HG03575 (cell line): ENCODE results near the gene NOL4L.

Experiments
- ATAC-seq: cut with Tn5 transposase; IDR thresholded peaks from one replicate; pipeline ENCODE4 v1.9.1; 2021; ENCODE audit not compliant: unreplicated experiment, insufficient number of reproducible peaks, low FRiP score; ENCODE audit errors: extremely low read depth

Gene NOL4L

DNA sequence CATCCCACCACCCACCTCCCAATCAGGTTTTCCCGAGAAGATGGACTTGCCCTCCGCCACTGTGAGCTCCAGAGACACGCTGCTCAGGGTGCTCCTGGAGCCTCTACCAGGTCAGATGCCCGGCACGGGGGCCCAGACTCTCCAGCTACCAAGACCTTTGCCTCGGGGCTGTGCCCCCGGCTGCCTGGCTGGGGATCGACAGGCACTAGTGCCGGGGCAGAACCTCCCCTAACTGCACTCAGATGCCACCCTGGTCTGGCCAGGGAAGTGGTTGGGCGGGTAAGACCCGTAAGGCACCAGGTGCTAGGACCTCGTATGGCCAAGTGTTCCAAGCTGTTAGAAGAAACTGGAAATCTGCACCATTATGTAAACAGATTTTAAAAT, 126.3 kb downstream of the NOL4L start:
- no peak for ATAC-seq

DNA sequence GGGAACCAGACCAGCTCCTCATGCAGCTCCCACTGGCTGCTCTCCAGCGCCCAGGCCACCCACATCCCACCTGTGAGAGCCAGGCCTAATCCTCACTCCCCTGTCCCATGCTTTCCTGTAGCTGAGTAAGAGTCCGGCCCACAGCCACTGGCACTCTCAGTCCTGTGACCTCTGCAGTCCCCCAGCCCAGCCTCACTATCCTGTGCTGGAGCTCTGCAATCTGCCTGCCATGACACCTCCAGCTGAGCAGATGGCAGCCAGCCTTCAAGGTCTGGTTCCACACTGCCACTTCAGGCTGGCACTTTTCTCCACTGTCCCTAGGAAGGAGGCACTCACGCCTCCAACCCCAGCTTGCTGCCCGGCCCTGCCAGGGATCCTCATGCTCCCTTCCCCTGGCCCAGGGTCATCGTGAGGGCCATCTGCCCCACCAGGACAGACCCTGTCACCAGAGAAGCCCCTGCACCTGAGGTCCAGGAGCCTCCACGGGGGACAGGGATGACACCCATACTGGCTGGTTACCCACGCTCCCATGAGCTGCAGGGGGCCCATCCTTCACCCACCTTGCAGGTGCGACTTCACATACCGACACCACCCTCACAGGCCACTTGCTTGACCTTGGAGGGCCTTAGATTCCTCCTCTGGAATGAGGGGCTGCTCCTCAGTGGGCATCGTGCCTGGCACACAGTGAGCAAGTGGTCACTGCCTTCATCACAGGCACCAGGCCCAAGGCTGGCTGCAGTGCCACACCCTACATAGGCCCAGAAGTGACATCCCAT, 126.9 kb downstream of the NOL4L start:
- no peak for ATAC-seq

DNA sequence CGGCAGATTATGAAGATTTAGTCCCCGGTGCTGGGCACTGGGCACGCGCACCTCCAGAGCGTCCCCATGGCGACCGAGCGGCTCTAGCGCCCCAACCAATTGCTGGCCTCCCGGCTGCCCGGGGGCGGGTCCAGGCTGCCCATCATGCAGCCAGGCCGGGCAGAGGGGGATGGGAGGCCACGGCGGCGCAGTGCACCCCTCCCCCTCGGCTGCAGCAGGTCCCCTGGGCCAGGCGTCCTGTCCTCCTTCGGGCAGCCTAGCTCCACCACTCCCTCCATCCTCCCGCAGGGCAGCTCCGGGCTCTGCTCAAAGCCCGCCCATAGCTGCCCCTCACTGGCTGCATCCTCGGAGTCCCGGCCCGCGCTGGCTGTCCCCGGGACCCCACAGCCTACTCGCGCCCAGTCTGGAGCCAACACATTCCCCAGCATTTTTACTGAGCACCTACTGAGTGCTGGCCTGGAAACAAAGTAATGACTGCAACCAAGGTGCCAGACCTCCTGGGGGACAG, 127.6 kb downstream of the NOL4L start:
- ATAC-seq = no peak

DNA sequence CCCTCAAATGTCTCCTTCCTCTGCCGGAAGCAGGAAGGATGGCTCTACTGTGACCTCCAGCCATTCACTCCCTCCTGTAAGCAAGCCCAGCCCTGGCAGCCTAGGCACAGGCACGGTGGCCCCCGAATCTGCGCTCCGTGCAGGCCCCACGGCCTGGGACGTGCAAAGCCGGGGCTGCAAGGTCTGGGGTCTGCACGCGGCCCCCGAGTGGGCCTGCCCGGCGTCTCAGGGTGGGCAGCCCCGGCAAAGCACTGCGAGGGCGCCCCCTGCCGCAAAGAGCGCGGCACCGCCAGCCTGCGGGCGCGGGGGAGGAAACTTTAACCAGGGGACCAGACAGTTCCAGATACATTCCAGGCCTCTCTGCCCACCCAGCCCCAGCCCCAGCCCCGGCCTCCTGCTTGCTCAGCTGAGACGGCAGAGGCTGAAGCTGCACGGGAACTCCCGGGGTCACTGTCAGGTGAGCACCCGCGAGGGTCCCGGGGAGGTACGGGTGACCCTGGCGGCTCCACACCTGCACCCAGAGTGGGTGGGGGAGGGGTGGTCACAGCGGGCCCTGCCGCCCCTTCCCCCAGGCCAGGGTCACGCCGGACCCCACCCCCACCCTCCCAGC, 128.2 kb downstream of the NOL4L start:
- no peak for ATAC-seq

DNA sequence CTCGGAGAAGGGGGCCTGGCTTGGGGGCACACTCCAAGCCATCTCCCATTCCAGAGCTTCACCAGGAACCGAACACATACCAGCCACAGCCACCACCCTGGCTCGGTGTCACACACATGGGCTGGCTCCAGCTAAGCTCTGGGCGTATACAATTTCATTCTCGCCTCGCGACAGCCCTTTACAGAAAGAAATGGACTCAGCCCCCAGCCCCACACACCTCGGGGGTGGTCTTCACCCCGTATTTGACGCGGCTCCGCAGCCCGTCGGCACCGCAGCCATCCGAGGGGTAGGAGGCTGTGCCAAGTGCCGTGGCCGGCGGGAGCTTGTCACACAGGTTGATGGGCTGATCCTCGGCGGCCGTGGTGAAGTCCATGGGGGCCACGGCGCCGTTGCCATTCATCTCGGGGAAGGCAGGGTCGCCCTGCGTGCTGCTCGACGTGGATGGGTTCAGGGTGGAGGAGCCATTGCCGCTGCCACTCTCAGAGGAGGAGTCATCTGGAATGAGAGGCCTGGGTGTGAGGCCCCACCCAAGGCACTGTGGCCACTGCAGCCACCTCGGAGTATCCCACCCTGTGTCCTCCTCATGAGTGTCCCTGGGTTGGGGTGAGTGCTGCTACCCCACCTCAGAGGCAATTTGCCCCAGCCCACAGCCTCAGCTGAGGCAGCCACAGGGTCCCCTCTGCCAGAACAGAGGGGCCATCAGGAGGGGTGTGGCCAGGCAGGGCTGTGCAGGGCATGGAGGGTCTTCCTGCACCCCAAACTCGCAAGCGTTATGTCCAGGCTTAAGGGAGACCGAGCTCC, 129.0 kb downstream of the NOL4L start:
- ATAC-seq = no peak

DNA sequence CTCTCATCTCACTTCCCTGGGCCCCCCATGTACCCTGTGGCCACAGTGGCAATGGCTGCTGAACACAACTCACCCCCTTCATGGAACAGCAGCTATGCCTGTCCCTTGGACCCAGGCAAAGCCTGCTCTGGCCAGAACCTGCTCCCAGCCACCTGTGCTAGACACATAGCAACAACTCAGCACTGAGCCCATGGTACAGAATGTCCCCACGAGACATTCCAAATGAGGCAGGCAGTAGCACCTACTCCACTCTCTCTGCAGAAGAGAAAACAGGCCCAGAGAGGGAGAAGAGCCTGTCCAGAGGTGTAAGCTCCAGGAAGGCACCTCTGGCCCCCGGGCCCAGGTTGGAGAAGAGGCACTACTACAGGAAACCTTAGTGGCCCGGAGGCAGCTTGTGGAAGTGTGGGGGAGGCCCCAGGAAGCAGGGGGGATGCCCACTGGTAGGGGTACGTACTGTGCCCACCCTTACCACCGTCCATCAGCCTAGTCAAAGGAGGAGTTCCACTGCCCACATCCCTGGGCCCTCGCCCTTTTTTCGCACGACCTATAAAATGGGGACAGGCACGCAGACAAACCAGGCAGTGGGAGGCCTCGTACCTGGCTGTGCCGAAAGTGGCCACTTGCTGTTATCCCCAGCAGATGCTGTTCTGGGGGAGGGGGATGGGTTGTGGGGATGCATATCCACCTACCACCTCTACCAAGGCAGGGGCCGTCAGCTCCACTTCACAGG, 129.8 kb downstream of the NOL4L start:
- no peak for ATAC-seq

DNA sequence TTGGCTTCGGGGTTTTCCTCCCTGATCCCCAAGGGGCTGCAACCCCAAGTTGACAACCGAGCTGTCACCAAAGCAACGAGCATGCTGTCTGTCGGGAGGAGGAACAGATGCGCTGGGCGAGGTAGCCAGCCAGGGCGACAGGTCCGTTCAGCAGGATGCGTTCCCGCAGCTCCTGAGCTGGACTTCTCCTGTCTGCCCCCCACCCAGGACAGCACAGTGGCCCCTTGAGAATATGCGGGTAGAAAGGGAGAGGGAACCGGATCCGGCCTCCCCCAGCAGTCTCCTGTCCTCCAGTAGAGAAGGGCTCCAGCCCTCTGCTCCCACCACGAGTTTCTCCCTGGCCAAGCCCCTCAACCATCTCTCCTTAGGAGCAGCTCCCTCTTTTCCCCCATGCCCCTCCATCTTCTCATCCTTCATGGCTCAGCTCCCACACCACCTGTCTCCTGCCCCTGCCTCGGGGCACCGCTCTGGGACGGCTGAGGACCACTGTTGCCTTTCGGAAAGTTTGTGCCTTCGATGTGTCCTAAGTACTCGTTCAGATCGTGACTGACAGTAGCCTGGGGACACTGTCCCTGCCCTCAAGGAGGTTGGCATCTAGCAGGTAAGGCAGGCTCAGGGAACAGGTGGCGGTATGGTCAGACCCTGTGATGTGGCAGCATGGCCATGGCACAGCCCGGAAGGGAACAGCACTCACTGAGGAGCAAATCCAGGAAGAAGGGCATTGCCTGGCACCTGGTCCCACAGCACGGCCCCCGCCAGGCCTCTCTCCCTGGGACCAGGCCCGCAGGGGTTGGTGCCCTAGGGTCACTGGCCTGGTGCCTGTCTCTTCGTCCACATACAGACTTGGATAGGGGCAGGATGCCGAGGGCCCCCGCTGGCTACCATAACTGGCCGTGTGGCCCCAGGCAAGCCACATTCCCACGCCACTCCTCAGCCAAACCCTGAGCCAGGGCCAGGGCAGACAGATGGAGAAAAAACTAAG, 130.7 kb downstream of the NOL4L start:
- no peak for ATAC-seq

DNA sequence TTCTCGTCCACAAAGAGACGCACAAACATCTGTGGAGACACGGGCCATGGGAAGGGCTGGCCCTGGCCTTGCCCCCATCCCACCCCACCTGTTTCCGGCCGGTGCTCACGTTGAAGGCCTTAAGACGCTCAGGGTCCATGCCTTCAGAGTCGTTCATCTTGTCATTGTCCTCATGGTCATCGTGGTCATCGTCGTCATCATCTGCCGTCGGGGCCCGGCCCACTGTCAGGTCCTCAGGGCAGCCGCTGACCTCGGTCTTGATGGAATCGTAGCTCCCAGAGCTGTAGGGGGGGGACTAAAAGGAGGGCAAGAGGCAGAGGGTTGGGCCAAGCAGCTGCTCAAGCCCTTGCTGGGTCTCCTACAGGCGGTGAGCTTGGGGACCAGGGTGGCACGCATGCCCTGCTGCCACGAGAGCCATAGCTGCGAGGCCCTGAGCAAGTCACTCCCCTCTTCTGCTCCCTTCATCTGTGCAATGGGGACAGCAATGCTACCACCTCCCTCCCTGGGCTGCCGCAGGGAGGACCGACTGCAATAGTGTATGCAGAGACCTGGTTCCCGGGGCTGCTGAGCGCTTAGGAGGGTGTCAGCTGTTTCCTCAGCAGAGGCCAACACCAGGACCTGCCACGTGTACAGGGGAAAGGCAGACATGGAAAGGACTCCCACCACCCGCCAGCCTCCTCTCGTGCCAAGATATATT, 131.5 kb downstream of the NOL4L start:
- no peak for ATAC-seq

DNA sequence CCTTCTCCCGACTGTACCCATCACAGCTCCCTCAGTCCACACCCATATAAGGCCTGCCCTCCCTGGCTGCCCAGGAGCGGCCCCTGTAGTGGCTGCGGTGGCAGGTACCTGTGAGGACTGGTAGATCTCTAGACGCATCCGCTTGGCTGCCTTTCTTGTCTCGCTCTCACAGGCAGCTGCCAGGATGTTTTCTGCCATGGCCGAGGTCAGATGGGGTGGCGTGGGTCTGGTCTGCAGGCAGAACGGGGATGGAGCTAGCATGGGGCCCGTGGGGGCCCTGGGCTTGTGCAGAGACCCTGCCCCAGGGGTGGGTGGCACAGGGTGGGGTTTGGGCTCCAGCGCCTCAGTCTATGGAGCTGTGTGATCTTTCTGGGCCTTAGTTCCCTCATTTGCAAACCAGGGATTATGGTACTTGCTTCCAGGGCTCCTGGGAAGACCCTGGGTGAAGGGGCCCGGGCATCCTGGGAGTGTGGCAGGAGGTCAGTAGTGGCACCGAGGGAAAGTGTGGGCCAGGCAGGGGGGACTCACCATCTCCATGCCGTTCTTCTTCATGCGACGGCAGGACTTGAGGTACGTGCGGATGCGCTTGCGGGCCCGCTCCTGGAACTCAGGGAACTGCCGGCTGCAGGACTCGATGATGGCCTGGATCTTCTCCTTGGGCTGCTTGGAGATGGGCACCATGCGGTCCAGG, 132.2 kb downstream of the NOL4L start:
- no peak for ATAC-seq

DNA sequence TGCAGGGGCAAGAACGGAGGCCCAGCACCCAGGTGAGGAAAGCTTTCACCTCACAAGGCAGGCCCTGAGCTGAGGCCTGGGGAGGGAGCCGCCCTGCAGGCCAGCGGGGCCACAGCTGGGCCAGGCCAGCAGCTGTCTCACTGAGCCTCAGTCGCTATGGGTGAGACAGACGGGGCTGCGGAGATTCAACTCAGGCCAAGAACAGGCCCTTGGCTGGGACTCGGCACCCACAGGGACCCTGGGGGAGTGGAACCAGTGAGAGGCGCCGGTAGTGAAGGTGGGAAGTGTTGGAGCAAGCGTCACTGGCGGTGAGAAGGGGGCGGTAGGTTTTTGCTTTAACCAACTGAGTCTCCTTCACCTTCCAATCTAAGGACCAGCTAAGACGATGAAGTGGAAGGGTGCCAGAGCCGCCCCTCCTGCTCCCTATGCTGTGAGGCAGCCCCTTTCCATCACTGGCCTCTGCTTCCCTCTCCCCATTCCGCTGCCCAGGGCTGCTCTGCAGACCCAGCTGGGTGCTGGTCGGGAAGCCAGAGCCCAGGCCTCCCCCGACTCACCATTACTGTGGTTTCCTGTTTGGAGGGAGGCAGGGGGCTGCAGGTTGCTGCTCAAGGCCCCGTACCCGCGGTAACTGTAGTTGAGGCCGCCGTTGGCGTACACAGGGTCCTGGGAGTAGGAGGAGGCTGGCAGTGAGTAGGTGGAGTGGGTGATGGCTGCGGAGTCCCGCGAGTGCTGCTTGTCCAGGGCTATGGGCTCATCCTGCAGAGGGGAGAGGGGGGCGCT, 133.3 kb downstream of the NOL4L start:
- ATAC-seq = no peak

DNA sequence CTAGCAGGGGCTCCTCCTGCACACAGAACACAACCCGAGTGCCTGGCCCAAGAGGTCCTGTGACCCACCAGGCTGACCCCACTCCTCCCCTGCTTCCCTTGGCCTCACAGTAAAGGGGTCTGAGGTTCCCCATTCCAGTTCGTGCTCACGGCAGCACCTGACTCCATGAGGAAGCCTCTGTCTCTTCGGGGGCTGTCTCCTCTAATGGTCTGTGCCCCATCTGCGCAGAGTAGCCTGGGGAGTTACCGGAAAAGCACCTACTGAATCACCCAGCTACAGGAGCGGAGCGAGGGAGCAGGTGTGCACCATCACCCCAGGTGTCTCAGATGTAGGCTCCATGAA, 133.8 kb downstream of the NOL4L start:
- ATAC-seq = no peak

DNA sequence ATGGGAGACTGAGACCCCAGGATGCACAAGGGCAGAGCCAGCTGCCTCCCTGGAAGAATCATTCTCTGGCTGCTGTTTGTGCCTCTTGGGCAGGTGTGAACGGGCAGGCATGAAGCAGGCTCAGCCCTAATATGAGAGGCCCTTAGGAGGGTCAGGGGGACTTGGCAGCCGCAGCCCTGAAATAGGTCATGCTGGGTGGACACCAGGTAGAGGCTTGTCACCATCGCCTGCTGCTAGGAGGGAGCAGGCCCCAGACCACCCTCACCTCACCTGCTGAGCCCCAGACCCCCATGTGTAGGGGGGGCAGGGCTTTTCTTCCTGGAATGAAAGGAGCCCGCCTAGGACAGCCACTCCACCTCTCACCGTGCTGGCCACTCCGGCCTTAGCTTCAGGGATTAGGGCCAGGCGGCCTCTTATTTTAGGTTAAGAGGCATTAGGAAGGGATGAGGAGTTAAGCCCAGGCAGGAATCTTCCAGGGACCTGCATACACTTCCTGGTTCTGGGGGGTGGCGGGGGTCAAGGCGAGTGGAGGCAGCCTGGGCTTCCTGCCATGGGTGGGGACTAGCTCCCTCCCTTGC, 134.6 kb downstream of the NOL4L start:
- no peak for ATAC-seq

DNA sequence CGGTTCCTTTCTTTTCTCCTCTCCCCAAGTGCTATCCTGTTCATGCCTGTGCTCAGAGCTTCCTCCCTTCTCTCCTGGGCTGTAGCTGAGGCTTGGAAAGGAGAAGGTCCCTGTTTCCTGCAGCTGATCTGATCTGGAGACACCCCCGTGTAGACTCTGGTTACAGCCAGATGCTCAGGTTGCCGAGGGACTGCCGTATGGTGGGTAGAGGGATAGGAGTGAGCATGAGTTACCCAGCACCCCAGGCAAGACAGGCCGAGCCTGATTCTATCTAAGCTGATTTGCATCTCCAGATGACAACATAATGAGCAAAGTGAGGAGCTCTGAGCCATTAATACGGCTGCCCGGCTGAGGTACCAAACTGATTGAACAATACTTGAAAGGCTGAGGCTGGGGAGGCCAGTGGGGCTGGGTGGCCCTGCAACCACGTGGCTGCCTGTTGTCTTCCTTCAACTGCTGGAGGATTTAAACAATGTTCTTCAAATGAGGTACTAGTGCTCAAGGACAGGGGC, 135.2 kb downstream of the NOL4L start:
- ATAC-seq = no peak

DNA sequence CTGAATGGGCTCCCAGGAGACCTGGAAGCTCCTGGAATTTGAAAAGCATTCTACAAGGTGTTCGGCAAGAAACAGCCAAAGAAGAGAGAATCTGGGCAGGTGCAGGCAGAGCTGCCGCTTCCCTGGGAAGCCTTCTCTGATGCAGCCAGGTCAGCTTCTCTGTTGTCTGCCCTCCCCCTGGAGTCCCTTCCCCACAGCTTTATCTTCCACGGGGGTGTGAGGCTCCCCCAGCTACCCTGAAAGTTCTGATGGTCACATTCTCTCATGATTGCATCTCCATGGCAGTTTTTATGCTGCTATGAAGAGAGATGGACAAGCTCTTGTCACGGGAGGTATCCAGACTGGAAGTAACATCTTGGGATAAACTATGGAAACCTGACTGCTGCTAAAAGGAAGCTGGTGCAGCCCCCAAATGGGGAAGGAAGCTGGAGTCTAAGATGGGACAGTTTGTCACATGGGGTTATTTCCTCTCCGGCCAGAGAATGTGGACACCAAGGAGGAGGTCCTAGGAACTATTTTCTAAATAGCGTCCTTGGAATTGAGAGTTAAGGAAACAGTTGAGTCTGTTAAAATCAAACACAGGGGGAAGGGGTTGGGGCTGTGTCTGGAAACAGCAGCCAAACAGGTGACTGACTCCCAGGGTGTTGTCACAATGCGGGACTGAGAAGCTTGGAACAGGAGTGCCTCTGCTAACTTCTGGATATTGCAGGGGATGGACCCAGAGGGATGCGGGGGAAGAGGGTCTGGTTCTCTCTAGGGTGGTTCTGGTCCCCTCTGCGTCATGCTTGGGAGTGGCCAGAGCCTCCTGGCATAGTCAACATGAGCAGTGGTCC, 135.9 kb downstream of the NOL4L start:
- no peak for ATAC-seq
